MV-4-11 (cell line): Measurements from ENCODE around the gene WWOX.

Source experiments
- DNase-seq: peaks from one replicate; lab custom pipeline; 2025; lab: John Stamatoyannopoulos, UW

WWOX gene

GRCh38 chr16:78906135-78906534 lies 806.7 kb downstream of the WWOX start:
- no peak for DNase-seq

GRCh38 chr16:78909226-78909625 lies 809.8 kb downstream of the WWOX start:
- DNase-seq, result no peak

GRCh38 chr16:78915811-78916345 lies 816.4 kb downstream of the WWOX start:
- DNase-seq, result no peak

- DNase-seq, result no peak
These were observed 817.6 kb downstream of the WWOX start for GRCh38 chr16:78916928-78917545.

GRCh38 chr16:78918805-78919305 lies 819.4 kb downstream of the WWOX start:
- DNase-seq, result no peak

GRCh38 chr16:78919852-78920251 lies 820.4 kb downstream of the WWOX start:
- DNase-seq, result no peak

- no peak for DNase-seq
These were observed 821.2 kb downstream of the WWOX start for GRCh38 chr16:78920621-78921020.

- no peak for DNase-seq
These were observed 825.8 kb downstream of the WWOX start for GRCh38 chr16:78925083-78925767.

- no peak for DNase-seq
These were observed 827.3 kb downstream of the WWOX start for GRCh38 chr16:78926723-78927210.

- DNase-seq, result no peak
These were observed 828.3 kb downstream of the WWOX start for GRCh38 chr16:78927766-78928165.

GRCh38 chr16:78929841-78930240 lies 830.4 kb downstream of the WWOX start:
- no peak for DNase-seq

GRCh38 chr16:78930561-78930960 lies 831.1 kb downstream of the WWOX start:
- no peak for DNase-seq

GRCh38 chr16:78931267-78931666 lies 831.8 kb downstream of the WWOX start:
- DNase-seq, result no peak

GRCh38 chr16:78931678-78932077 lies 832.2 kb downstream of the WWOX start:
- no peak for DNase-seq

GRCh38 chr16:78932355-78932943 lies 833.0 kb downstream of the WWOX start:
- DNase-seq, result no peak

GRCh38 chr16:78936060-78936459 lies 836.6 kb downstream of the WWOX start:
- DNase-seq, result no peak

GRCh38 chr16:78939597-78939996 lies 840.1 kb downstream of the WWOX start:
- DNase-seq, result peak; percentile 28

- DNase-seq, result no peak
These were observed 843.3 kb downstream of the WWOX start for GRCh38 chr16:78942625-78943245.

- no peak for DNase-seq
These were observed 845.9 kb downstream of the WWOX start for GRCh38 chr16:78945336-78945735.

- DNase-seq, result no peak
These were observed 847.1 kb downstream of the WWOX start for GRCh38 chr16:78946556-78946955.

- no peak for DNase-seq
These were observed 851.3 kb downstream of the WWOX start for GRCh38 chr16:78950768-78951167.

- no peak for DNase-seq
These were observed 853.2 kb downstream of the WWOX start for GRCh38 chr16:78952630-78953029.
